DMS53 treated with DMSO at 0.1 percent for 48 hours (cell line): ENCODE results near the gene ARFRP1.
"Not testable (repeated sequence)": the region's sequence is repeated elsewhere in the genome, so short reads cannot be mapped to it uniquely, and the experiment has no call there.

ENCODE experiments used
- DNase-seq: peaks from one replicate; lab custom pipeline; 2025; ENCODE audit not compliant: unreplicated experiment; lab: John Stamatoyannopoulos, UW

ARFRP1 gene

GRCh38 chr20:63678667-63679465 lies 28.9 kb downstream of the ARFRP1 start:
- no peak for DNase-seq

DNA sequence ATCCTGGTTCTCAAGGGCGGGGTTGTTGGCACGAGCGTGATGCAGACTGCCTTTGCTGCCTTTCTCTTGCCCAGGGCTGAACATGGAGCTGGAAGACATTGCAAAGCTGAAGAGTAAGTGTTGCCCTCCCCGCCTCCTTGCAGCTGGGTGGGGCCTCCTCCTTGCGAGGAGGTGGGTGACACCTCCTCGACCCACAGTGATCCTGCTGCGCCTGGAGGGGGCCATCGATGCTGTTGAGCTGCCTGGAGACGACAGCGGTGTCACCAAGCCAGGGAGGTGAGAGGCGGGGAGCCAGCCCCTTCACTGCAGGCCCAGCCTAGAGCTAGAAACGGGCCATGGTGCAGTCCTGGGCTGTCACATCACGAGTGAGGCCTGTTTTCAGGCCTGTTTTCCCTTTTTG lies 29.7 kb downstream of the ARFRP1 start:
- no peak for DNase-seq

GRCh38 chr20:63675681-63676368 lies 32.0 kb downstream of the ARFRP1 start:
- no peak for DNase-seq

GRCh38 chr20:63673951-63674350 lies 33.8 kb downstream of the ARFRP1 start:
- no peak for DNase-seq

DNA sequence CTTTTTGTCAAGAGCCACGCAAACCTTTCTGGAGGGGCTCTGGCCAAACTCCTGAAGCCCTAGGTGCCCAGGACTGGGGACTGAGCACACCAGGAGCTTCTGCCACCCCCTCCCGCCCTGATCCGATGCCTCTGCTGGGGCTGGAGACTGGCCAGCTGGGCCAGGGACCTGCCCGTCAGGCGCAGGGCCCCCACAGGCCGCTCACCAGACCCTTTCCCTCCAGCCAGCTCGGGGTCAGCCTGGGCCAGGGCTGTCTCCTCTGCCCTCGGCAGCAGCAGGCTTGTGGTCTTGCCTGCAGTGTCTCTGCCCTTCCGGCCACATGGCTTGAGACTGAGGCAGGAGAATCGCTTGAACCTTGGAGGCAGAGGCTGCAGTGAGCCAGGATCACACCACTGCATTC lies 35.1 kb downstream of the ARFRP1 start:
- no peak for DNase-seq

- DNase-seq: not testable (repeated sequence)
These were observed 36.1 kb downstream of the ARFRP1 start for GRCh38 chr20:63671695-63672094.

GRCh38 chr20:63668351-63668750 lies 39.4 kb downstream of the ARFRP1 start:
- no peak for DNase-seq

- no peak for DNase-seq
These were observed 39.9 kb downstream of the ARFRP1 start for GRCh38 chr20:63667858-63668257.

DNA sequence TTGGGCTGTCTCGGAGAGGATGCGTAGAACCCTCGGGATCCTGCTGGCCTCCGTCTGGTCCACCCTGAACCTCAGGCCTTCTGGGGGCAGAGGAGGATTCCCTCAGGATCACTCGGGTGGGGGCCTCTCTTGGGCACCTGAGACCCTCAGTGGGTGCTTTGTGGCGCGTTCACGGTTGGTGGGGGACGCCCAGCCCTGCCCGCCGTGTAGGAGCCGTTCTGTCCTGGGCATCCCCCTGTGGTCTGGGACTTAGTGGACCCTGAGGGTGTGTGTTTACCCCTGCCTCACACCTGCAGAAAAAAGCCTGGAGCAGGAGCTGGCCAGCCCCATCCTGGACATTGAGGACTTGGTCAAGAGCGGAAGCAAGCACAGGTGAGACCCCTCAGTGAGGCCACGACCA lies 42.1 kb downstream of the ARFRP1 start:
- no peak for DNase-seq

- DNase-seq: no peak
These were observed 42.7 kb downstream of the ARFRP1 start for GRCh38 chr20:63664861-63665594.

DNA sequence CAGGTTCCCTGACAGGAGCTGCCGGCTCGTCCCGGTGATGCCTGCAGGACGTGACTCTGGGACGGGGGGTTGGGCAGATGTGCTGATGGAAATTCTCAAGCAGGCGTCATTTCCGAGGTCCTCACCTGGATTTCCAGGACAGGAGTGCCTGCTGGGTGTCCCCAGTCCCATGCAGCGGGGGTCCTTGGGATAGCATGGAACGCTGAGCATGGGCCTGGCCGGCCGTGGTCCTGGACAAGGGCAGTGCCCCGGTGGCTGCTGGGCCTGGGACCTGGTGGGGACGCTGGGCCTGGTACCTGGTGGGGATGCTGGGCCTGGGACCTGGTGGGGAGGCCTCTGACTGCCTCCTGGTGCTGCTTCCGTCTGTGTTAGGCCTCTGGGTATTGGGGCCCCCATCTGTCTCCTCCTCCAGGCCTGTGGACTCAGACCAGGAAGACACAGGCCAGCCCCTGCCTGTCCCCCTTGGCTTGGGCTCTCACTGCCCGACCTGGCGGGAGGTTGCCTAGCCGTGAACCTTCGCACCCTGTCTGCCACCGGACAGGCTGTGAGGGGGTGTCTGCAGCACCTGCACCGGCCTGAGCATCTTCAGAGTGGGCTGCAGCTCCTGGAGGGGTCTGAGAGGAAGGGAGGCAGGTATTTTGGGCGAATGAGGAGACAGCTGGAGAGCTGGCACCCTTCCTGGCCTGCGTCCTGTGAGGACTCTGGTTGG lies 43.5 kb downstream of the ARFRP1 start:
- DNase-seq: no peak

- no peak for DNase-seq
These were observed 44.3 kb downstream of the ARFRP1 start for GRCh38 chr20:63663332-63664066.

GRCh38 chr20:63662813-63663189 lies 45.0 kb downstream of the ARFRP1 start:
- DNase-seq: no peak

DNA sequence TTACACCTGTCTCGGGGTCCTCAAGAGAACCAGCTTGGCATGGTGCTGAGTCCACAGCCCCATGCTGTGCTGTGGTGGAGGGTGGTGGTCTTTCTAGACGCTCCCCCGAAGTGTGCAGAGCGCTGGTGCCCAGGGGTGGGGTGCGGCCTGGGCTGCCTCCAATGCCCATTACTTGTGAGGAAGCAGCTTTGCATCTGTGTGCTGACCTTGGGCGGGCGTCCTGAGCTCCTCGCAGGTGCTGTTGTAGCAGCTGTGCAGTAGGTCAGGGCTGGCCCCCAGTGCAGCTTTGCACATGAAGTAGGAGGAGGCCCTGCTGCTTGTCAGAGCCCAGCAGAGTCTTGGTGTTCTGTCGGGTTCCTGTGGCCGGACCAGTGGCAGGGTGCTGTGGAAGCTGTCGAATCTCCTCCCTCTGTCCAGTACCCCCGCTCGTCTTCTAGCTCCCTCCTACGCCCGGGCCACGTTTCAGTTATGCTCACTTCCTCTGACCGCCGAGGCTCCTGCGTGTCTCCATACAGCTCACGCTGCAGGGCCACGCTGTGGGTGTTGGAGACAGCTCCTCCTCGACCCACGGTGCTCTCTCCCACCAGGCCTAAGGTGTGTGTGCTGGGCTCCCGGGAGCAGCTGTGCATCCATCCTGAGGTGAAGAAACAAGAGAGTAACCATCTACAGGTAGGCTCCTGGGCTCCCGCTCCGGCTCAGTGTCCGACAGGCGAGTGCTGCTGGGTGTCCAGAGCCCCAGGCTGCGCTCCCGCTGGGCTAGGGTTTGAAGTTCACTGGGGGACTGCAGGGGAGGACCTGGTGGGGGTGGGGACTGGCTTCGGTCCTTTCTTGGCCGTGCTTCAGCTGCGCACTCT lies 45.6 kb downstream of the ARFRP1 start:
- DNase-seq: no peak

DNA sequence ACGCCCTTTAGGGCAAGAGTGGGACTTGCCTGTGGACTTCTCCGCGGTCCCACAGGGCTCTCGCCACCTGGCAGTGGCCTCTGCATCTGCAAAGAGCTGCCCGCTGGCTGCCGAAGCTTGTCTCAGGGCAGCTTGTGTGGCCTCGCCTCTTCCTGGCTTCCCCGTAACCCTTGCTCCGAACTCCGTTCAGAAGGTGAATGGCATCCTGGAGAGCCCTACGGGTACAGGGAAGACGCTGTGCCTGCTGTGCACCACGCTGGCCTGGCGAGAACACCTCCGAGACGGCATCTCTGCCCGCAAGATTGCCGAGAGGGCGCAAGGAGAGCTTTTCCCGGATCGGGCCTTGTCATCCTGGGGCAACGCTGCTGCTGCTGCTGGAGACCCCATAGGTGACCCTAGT lies 46.7 kb downstream of the ARFRP1 start:
- no peak for DNase-seq

GRCh38 chr20:63660622-63661021 lies 47.2 kb downstream of the ARFRP1 start:
- no peak for DNase-seq

DNA sequence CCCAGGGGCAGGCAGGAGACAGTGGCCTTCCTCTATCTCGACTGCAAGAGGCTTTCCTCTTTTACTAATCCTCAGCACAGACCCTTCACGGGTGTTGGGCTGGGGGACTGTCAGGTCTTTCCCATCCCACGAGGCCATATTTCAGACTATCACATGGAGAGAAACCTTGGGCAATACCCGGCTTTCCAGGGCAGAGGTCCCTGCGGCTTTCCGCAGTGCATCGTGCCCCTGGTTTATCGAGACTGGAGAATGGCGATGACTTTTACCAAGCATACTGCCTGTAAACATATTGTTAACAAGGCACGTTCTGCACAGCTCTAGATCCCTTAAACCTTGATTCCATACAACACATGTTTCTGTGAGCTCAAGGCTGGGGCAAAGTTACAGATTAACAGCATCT lies 47.6 kb downstream of the ARFRP1 start:
- DNase-seq: not testable (repeated sequence)

- DNase-seq: no peak
These were observed 48.4 kb downstream of the ARFRP1 start for GRCh38 chr20:63659370-63659769.

DNA sequence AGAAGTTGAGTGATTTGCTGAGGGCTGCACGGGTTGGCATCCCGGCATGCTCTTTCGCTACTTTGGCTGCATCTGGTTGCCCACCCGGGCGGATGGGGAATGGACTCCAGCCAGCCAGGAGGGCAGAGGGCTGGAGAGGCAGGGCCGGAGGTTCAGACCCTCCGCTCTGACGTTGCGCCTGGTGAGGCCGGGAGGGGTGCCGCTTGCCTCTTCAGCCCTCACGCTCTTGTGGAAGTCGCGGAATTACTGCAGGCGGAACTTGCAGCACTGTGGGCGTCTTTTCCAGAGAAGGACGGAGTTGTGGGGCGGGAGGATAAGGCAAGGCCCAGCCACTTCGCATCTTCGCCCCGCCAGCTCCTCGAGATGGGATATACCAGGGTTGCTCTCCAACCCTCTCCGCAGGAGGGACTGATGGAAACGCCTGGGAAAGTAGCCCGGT lies 49.0 kb downstream of the ARFRP1 start:
- no peak for DNase-seq
